Right renal pelvis (tissue), 4 donors: ENCODE results near the gene DNAJC13. TPM values are rescaled to one million over a fixed set of nuclear protein-coding genes. Genes with fewer than 3 reads are reported as not detected.

Experiments
- DNase-seq, 4 donors: peaks; one replicate each; pipeline ENCODE4 v3.0.0-alpha.2; 2013; ENCODE audit warnings: low read depth in 4 of 4, low spot score in 3 of 4, missing footprints in 1 of 4
- polyA plus RNA-seq, 4 donors: library from polyadenylated mRNA; unstranded; fragments of 120-200 nt; gene quantifications; one replicate each; pipeline ENCODE4 v1.2.1, GENCODE V29; 2013; ENCODE audit not compliant: insufficient read length in 4 of 4

DNAJC13 gene
- polyA plus RNA-seq, 4 donors, result 43.3 to 49.3 (median 46.6) TPM

GRCh38 chr3:132457286-132457685, 40.0 kb downstream of the DNAJC13 start:
- no peak for DNase-seq

DNA sequence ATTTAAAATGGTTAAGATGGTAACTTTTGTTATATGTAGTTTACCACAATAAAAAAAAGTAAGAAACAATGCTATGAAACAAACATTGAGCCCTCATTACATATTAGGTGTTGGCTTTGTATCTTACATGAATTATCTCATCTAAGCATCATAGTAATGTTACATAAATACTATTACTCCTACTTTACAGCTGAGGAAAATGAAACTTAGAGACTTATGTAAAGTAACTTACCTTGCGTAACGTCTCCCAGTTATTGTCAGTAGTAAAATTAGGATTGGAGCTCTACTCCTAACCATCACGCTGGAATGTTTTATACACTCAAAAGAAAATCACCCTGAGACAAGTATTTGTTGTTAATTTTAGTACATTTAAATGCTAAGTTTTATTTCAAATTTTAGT, 42.2 kb downstream of the DNAJC13 start:
- no peak for DNase-seq

- DNase-seq, result no peak
These were observed 44.2 kb downstream of the DNAJC13 start for GRCh38 chr3:132461544-132461943.

GRCh38 chr3:132464066-132464465, 46.8 kb downstream of the DNAJC13 start:
- no peak for DNase-seq

- DNase-seq, result no peak
These were observed 52.0 kb downstream of the DNAJC13 start for GRCh38 chr3:132469326-132469725.

- no peak for DNase-seq
These were observed 68.8 kb downstream of the DNAJC13 start for GRCh38 chr3:132486099-132486498.

GRCh38 chr3:132488151-132488550, 70.8 kb downstream of the DNAJC13 start:
- no peak for DNase-seq

DNA sequence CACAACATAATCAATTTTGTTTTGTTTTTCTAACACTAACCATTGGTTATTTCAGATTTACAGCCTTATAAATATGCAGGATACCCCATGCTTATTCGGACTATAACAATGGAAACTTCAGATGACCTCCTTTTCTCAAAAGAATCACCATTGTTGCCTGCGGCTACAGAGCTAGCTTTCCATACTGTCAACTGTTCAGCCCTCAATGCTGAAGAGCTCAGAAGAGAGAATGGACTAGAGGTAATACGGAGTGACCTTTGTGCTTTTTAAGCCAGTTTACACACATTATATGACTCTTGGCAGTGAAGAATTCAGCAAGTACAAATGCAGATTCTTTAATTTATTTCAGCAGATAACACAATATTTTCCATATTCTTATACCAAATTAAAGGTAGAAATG, 81.8 kb downstream of the DNAJC13 start:
- DNase-seq, result no peak

DNA sequence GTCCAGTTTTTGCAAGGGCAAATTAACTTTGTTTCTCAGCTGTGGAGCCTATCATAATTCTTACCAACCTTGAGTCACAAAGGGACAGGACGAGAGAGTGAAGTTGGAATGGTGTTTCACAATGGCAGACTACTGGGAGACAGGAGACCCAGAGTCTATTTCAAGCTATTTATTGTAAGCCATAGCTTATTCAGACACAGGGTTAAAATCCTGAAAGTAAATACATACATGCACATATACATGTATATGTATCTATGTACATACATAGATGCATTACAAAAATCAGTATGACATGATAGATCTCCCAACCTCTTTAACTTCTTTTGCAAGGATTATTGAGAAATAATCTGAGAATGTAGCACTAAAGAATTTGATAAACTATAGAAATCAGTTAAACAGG, 86.3 kb downstream of the DNAJC13 start:
- DNase-seq, result no peak

DNA sequence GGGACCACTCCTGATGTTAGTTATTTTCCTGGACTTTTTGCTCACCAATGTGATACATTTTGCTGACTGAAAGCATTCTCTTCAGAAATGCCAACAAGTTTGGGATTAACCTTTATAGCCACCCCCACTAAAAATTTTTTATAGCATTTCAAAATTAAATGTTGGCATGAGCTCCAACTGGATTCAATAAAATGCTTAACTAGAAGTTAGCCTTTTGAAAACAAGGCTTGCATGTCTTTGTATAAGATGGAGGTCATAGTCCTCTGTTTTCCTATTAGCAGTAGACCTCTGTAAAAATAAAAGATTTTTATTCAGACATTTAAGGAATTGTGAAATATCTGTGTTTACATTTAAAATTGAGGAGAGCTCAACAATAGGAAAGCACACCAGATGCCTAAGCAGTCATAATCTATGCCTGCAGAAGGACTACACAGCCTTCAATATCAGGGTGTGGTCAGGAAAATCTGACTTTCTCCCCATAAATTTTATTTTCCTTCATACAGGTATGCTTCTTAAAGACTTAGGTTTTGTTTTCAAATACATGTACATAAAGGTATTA, 87.2 kb downstream of the DNAJC13 start:
- DNase-seq, result no peak

- DNase-seq, result peak in 1 of 4 donors; percentile 4
These were observed 90.4 kb downstream of the DNAJC13 start for GRCh38 chr3:132507657-132508056.

DNA sequence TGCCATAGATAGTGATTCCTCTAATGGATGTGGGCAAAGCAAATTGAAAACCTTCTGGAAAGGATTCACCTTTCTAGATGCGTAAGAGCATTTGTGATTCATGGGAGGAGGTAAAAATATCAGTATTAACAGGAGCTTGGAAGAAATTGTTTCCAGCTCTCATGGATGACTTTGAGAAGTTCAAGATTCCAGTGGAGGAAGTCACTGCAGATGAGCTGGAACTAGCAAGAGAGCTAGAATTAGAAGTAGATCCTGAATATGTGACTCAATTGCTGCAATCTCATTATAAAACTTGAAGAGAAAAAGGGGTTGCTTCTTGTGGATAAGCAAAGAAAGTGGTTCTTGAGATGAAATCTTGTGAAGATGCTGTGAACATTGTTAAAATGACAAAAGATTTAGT, 91.8 kb downstream of the DNAJC13 start:
- DNase-seq, result no peak

DNA sequence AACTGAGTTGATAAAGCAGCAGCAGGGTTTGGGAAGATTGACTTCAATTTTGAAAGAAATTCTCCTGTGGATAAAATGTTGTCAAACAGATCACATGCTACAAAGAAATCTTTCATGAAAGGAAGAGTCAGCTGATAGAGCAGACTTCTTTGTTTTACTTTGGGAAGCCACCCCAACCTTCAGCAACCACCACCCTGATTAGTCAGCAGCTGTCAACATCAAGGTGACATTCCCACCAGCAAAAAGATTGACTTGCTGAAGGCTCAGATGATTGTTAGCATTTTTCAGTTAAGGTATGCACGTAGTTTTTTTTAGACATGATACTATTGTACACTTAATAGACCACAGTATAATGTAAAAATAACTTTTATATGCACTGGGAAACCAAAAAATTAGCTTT, 92.2 kb downstream of the DNAJC13 start:
- DNase-seq, result no peak

DNA sequence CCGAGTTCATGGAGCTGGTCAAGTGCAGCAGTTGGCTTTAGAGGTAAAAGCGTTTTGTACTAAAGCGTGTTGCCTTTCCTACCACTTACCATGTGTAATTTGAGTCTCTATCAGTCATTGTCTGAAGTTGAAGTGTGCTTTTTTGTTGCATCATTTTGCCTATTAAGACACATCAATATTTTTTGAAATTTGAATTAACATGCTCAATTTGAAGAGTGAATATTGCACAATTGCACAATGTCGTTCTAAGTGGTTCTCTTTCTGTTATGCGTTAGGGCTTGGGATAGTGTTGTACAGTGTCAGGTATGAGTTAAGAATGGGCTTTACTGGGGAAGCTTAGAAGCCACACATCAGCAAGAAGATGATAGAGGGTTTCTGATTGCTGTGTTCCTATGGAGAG, 95.8 kb downstream of the DNAJC13 start:
- no peak for DNase-seq

DNA sequence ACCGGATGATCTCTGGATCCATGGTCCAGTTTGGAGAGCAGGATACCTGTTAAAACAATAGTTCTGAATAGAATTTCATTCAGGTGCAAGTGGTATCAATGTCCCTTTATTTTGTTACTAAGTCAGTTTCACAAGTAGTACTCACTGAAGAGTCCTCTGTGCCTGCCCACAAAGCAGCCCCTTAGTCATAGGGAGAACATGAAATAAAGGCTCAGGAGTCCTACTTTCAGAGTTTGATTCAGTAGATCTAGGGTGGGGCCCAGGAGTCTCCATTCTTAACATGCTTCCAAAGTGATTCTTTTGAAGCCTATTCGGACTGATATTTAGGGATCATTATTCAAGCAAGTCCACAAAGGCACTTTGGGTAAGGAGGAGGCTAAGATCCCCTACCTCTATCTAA, 100.0 kb downstream of the DNAJC13 start:
- DNase-seq, result no peak

DNA sequence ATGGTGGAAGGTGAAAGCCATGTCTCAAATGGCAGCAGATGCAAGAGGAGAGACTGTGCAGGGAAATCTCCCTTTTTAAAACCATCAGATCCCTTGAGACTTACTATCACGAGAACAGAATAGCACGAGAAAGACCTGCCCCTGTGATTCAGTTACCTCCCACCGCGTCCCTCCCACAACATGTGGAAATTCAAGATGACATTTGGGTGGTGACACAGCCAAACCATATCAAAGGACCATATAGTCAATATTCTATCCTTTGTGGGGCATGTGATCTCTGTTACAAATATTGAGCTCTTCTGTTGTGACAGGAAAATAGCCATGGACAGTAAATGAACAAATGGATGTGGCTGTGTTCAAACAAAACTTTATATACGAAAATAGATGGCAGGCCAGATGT, 102.6 kb downstream of the DNAJC13 start:
- DNase-seq, result no peak

DNA sequence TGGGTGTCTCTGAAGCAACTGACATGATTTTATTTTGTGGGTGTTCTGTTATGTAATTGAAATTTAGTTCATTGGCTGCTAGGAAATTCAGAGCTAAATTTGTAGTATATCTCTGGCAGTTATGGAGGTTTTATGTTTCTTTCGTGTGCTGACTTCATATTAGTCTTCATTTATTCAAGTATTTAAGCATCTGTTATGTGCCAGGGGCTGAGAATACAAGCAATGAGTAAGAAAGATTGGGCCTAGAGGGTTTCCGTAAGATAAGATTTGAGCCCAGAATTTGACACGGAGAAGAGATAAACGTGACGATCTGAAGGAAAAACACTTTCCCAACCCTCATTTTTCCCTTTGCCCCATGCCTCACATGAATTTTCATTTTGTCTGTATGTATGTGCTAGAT, 104.6 kb downstream of the DNAJC13 start:
- DNase-seq, result no peak

DNA sequence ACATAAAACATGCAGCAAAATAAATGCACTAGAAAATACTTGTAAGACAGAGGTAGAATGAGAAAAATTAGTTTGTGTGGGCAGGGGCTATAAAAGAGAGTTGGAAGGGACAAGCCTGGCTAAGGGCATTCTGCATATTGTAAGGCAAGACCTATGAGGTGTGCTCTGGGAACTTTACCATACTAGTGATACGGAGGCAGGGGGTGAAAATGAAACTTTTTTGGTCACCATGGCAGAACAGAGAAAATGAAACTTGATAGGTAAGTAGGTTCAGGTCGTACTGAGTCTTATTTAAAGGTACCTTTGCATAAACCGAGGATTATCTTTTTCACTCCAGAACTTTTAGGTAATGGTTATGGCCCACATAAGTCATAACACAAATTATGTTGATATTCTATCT, 105.1 kb downstream of the DNAJC13 start:
- DNase-seq, result no peak

- no peak for DNase-seq
These were observed 113.3 kb downstream of the DNAJC13 start for GRCh38 chr3:132530624-132531023.

DNA sequence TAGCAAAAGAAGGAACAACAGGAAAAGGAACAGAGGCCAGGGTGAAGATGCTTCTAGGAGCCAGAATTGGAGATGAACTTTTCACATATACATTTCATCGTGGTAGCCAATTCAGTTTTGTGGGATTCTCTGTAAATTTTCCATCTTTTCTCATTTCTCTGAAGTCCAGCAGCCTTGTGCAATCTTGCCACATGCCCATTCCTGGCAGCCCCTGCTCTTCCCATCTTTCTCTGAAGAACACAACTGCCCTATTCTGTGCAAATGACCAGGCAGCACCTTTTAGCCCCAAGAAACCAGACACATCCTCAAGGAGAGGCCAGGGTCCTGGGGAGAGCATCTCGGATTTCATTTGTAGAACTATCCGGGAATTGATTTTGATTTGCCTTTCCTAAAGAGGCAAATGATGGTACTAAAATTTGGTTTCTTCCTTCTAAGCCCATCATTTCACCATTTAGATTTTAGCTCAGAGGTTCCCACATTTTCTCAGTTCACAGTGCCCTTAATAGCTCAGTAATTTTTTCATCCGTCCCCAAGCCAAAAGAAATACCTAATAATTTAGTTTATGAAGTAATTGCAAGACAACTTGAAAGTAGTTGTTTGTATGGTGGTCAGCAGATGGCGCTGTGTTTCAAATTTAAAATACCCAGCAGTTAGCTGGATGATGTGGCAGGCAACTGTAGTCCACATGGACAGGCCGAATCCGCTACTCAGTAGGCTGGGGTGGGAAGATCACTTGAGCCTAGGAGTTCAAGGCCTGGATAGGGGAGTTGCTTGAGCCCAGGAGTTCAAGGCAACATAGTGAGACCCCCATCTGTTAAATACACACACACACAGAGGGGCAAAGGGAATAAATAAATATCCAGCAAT, 118.5 kb downstream of the DNAJC13 start:
- peak; percentile 39 to 44 (median 42) for DNase-seq

DNA sequence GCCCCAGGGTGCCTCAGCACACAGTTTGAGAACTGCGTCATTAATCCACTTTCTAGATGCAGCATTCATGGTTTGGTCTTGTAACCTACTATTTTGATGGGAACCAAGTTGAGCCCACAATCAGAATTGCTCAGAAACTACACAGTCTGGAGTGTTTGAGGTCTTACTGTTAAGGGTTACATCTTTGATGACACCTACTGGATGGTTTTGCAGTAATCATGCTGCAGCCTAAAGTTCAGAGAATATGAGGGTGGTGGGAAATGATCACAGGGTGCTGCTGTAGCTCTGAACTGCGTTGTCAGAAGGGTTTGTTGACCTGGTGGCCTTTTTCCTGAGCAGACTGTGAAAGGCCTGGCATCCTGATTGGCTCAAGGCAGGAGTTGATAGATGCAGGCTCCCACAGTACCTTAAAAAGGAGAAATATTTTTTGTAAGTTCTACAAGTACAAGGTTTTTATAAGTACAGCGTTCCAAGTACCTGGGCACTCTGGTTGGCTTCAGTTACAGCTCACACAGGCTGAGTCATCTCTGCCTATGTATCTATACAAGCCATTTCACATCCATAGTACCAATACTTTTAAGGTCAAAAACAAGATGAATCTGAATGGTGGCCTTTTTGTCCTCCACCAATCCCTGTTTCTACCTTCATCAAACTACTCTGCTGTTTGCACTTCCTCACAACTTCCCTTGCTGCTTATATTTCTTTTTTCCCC, 119.3 kb downstream of the DNAJC13 start:
- no peak for DNase-seq

- no peak for DNase-seq
These were observed 120.0 kb downstream of the DNAJC13 start for GRCh38 chr3:132537297-132537696.
